Lung (tissue), 12 donors: ENCODE data around the gene SDK1. TPM values are rescaled to one million over a fixed set of nuclear protein-coding genes. Genes with fewer than 3 reads are reported as not detected.

Source experiments
- ATAC-seq: fragments of 200-7000 bp; cut with Tn5 transposase; one replicate; pipeline ENCODE4 v1.9.1; 2020; ENCODE audit warnings: moderate number of reproducible peaks; ENCODE audit not compliant: insufficient read depth, low FRiP score
- DNase-seq, 3 donors: peaks; one replicate each; pipeline ENCODE4 v3.0.0-alpha.2; 2013 to 2017
- H3K27ac ChIP-seq, 2 donors: one replicate each; pipeline ENCODE4 v1.5.1; 2013; ENCODE audit warnings: mild to moderate bottlenecking in 2 of 2, moderate library complexity in 2 of 2, control low read depth in 1 of 2, inconsistent platforms in 1 of 2, low read depth in 1 of 2, low read length in 1 of 2
- H3K27me3 ChIP-seq, 3 donors: one replicate each; pipeline ENCODE4 v1.5.1; 2013; ENCODE audit warnings: low read length in 2 of 3; ENCODE audit not compliant: control insufficient read depth in 3 of 3, insufficient read depth in 3 of 3
- H3K36me3 ChIP-seq, 4 donors: one replicate each; pipeline ENCODE4 v1.5.1; 2013; ENCODE audit warnings: low read length in 4 of 4, mild to moderate bottlenecking in 1 of 4, moderate library complexity in 1 of 4; ENCODE audit not compliant: control insufficient read depth in 4 of 4, insufficient read depth in 4 of 4
- H3K4me1 ChIP-seq, 5 donors: one replicate each; pipeline ENCODE4 v1.5.1; 2013; ENCODE audit warnings: low read length in 5 of 5, mild to moderate bottlenecking in 2 of 5, moderate library complexity in 1 of 5; ENCODE audit not compliant: control insufficient read depth in 5 of 5, insufficient read depth in 5 of 5
- H3K4me3 ChIP-seq: one replicate; pipeline ENCODE4 v1.5.1; 2013; ENCODE audit warnings: mild to moderate bottlenecking, control low read depth, moderate library complexity
- H3K9ac ChIP-seq, 2 donors: one replicate each; pipeline ENCODE4 v1.5.1; 2013; ENCODE audit warnings: low read length in 2 of 2, control low read depth in 1 of 2; ENCODE audit not compliant: insufficient read depth in 1 of 2
- H3K9me3 ChIP-seq, 4 donors: one replicate each; pipeline ENCODE4 v1.5.1; 2013; ENCODE audit warnings: low read length in 3 of 4, mild to moderate bottlenecking in 1 of 4, moderate library complexity in 1 of 4; ENCODE audit not compliant: control insufficient read depth in 4 of 4, insufficient read depth in 3 of 4
- CTCF ChIP-seq: IDR thresholded peaks from 2 replicates; pipeline ENCODE4 v1.5.1; 2012; ENCODE audit warnings: mild to moderate bottlenecking; ENCODE audit errors: control extremely low read depth, extremely low read depth
- WGBS, 2 donors: extraction: QIAGEN DNeasy Blood & Tissue Kit; methylation state at CpG; one replicate each; pipeline ENCODE4 v1.1.7; 2013; 5-methylcytosine and 5-hydroxymethylcytosine counted together
- polyA plus RNA-seq, 2 donors: library from polyadenylated mRNA; stranded (reverse); fragments of 200-250 nt; gene quantifications; one replicate each; pipeline ENCODE4 v1.2.1, GENCODE V29; 2013
- total RNA-seq, 2 donors: library from RNA; depleted of rRNA in 1 of 2; stranded (reverse); fragments of >200 nt in 1 of 2; gene quantifications; one replicate each; pipeline ENCODE4 v1.2.1, GENCODE V29; 2014 to 2021
- donor health status: control.
- donor health status: control.
- donor health status: Bipolar disorder and iron deficiency.
- donor health status: healthy.
- donor health status: DM: yes; HTN: yes; CAD: no.

Gene SDK1
- total and polyA plus RNA-seq, 4 donors: 3.7 to 30.1 (median 12.7) TPM

GRCh38 chr7:4172883-4173282 is 871.8 kb downstream of the SDK1 start:
- Histone ChIP-seq H3K4me3 (no peak overlapping the region), H3K9me3 (no peaks in the 10 kb centered on the region), H3K27me3 (no peaks in the 10 kb centered on the region), H3K27ac (no peak overlapping the region), H3K9ac (no peak overlapping the region), H3K4me1 (no peaks in the 10 kb centered on the region), H3K36me3 (peaks cover 0 to 13% (median under 1%) of the 10 kb centered on the region in 4 donors)
- WGBS, 2 donors: 89 to 90% methylated on average over 12 of the region's 12 CpGs
- no peak for TF ChIP-seq CTCF
- DNase-seq: no peak
- no peak for ATAC-seq

DNA sequence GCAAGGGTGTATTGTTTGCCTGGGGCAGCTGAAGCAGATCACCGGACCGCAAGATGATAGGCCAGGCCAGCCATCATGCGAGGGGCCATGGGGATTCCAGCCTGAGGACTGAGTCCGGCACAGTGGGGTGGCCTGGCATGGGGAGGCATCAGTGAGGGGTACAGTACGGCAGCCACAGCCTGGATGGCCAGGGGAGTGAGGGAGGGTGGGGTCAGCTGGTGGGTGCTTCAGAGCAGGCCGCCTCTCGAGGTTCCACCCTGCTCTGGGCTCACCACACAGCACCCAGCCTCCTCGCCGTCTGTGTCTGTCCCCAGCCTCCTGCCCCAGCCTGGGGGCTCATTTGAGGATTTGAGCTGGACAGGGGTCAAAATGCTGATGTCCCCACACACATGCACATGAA is 872.6 kb downstream of the SDK1 start:
- ATAC-seq: no peak
- WGBS, 2 donors: 93 to 95% methylated on average over 9 of the region's 9 CpGs
- TF ChIP-seq CTCF: no peak
- H3K4me3 ChIP-seq: no peak overlapping the region
- no peak overlapping the region for H3K27ac ChIP-seq
- H3K4me1 ChIP-seq: no peaks in the 10 kb centered on the region
- peaks cover 0 to 13% (median under 1%) of the 10 kb centered on the region in 4 donors for H3K36me3 ChIP-seq
- no peak overlapping the region for H3K9ac ChIP-seq
- H3K27me3 ChIP-seq: no peaks in the 10 kb centered on the region
- no peak for DNase-seq
- H3K9me3 ChIP-seq: no peaks in the 10 kb centered on the region

GRCh38 chr7:4174016-4174415 is 873.0 kb downstream of the SDK1 start:
- no peaks in the 10 kb centered on the region for H3K9me3 ChIP-seq
- no peak for ATAC-seq
- DNase-seq: no peak

More at GRCh38 chr7:4174016-4174415, 873.0 kb downstream of the SDK1 start:
- Histone ChIP-seq H3K36me3 (peaks cover 0 to 13% (median 2%) of the 10 kb centered on the region in 4 donors), H3K27me3 (no peaks in the 10 kb centered on the region), H3K27ac (no peak overlapping the region), H3K4me1 (no peaks in the 10 kb centered on the region), H3K4me3 (no peak overlapping the region), H3K9ac (no peak overlapping the region)
- no peak for TF ChIP-seq CTCF
- 89 to 91% methylated on average over 8 of the region's 8 CpGs for WGBS, 2 donors
